Ascending aorta (tissue), 2 donors: Measurements from ENCODE around the gene HMGXB3. TPM values are rescaled to one million over a fixed set of nuclear protein-coding genes. Genes with fewer than 3 reads are reported as not detected.

Experiments
- DNase-seq, 2 donors: peaks; one replicate each; pipeline ENCODE4 v3.0.0-alpha.2; 2019; ENCODE audit warnings: low spot score in 2 of 2
- H3K27ac ChIP-seq, 2 donors: fragments of 200-600 bp; sonication (generic); one replicate each; pipeline ENCODE4 v1.5.1; 2016 to 2017; ENCODE audit warnings: mild to moderate bottlenecking in 1 of 2
- H3K27me3 ChIP-seq: fragments of 200-600 bp; sonication (generic); one replicate; pipeline ENCODE4 v1.5.1; 2017
- H3K36me3 ChIP-seq, 2 donors: fragments of 200-600 bp; sonication (generic); one replicate each; pipeline ENCODE4 v1.5.1; 2016
- H3K4me1 ChIP-seq, 2 donors: fragments of 200-600 bp; sonication (generic); one replicate each; pipeline ENCODE4 v1.5.1; 2016 to 2017; ENCODE audit warnings: mild to moderate bottlenecking in 1 of 2
- H3K4me3 ChIP-seq, 2 donors: fragments of 200-600 bp; sonication (generic); one replicate each; pipeline ENCODE4 v1.5.1; 2016 to 2017; ENCODE audit warnings: mild to moderate bottlenecking in 1 of 2
- H3K9me3 ChIP-seq, 2 donors: fragments of 200-600 bp; sonication (generic); one replicate each; pipeline ENCODE4 v1.5.1; 2016
- CTCF ChIP-seq, 3 experiments: fragments of 200-600 bp in 2 of 3; fragments of 450-650 bp in 1 of 3; sonication (generic) in 2 of 3; IDR thresholded peaks; one replicate each; pipeline ENCODE4 v1.5.1; 2016 to 2019; ENCODE audit warnings: antibody characterized with exemption in 3 of 3, mild to moderate bottlenecking in 1 of 3, moderate library complexity in 1 of 3
- intact Hi-C: fragments of 100-400 bp; cut with DNase I; formaldehyde crosslinking; loops from one replicate; pipeline ENCODE4 v1.15.1; 2023
- total RNA-seq: library from RNA; depleted of rRNA; stranded (reverse); fragments of >200 nt; gene quantifications from one replicate; pipeline ENCODE4 v1.1.0, GENCODE V29; 2016

Gene HMGXB3
- total RNA-seq, 1 donor from 2014 or later: 56.4 TPM

GRCh38 chr5:150075806-150076205 is 75.3 kb downstream of the HMGXB3 start:
- Histone ChIP-seq H3K36me3 (no peaks in the 10 kb centered on the region), H3K4me1 (no peaks in the 10 kb centered on the region), H3K27me3 (no peaks in the 10 kb centered on the region), H3K9me3 (no peaks in the 10 kb centered on the region), H3K4me3 (no peak overlapping the region), H3K27ac (no peak overlapping the region)
- intact Hi-C loops: no loop called here
- no peak for TF ChIP-seq CTCF (IDR thresholded peaks at IDR 0.05)
- DNase-seq: peak in 1 of 2 donors; percentile 56

GRCh38 chr5:150077060-150077459 is 76.5 kb downstream of the HMGXB3 start:
- DNase-seq: no peak
- Histone ChIP-seq H3K27me3 (no peaks in the 10 kb centered on the region), H3K4me1 (no peaks in the 10 kb centered on the region), H3K9me3 (no peaks in the 10 kb centered on the region), H3K36me3 (no peaks in the 10 kb centered on the region), H3K4me3 (no peak overlapping the region), H3K27ac (no peak overlapping the region)
- TF ChIP-seq CTCF (IDR thresholded peaks at IDR 0.05): no peak
- intact Hi-C loops: no loop called here

GRCh38 chr5:150077996-150078801 is 77.7 kb downstream of the HMGXB3 start:
- peak in 1 of 2 donors; percentile 45 for DNase-seq
- no peak overlapping the region for H3K4me3 ChIP-seq
- H3K36me3 ChIP-seq: no peaks in the 10 kb centered on the region
- intact Hi-C loops: no loop called here
- no peaks in the 10 kb centered on the region for H3K4me1 ChIP-seq
- no peak overlapping the region for H3K27ac ChIP-seq
- H3K9me3 ChIP-seq: no peaks in the 10 kb centered on the region
- TF ChIP-seq CTCF (IDR thresholded peaks at IDR 0.05): no peak
- H3K27me3 ChIP-seq: no peaks in the 10 kb centered on the region

- H3K4me1 ChIP-seq: no peaks in the 10 kb centered on the region
- H3K9me3 ChIP-seq: no peaks in the 10 kb centered on the region
- H3K27me3 ChIP-seq: no peaks in the 10 kb centered on the region
- H3K36me3 ChIP-seq: no peaks in the 10 kb centered on the region
- intact Hi-C loops: no loop called here
- H3K4me3 ChIP-seq: no peak overlapping the region
- H3K27ac ChIP-seq: no peak overlapping the region
- peak in 1 of 2 donors; percentile 57 for DNase-seq
- no peak for TF ChIP-seq CTCF (IDR thresholded peaks at IDR 0.05)
These were observed 78.5 kb downstream of the HMGXB3 start for GRCh38 chr5:150078802-150079689.

- peak in 1 of 2 donors; percentile 50 for DNase-seq
- no peak for TF ChIP-seq CTCF (IDR thresholded peaks at IDR 0.05)
- H3K9me3 ChIP-seq: no peaks in the 10 kb centered on the region
- H3K27me3 ChIP-seq: no peaks in the 10 kb centered on the region
- intact Hi-C loops: no loop called here
- H3K4me3 ChIP-seq: no peak overlapping the region
- H3K27ac ChIP-seq: no peak overlapping the region
- H3K4me1 ChIP-seq: no peaks in the 10 kb centered on the region
- H3K36me3 ChIP-seq: no peaks in the 10 kb centered on the region
These were observed 79.4 kb downstream of the HMGXB3 start for GRCh38 chr5:150079909-150080461.
